ENCODE measurements around the gene PPP1R9B.
A peak's percentile ranks its signal among the peaks of the same experiment; 100 is the strongest.

PPP1R9B gene

GRCh38 chr17:50192144-50192617 is 41.7 kb upstream of the PPP1R9B start:
- peak overlapping the region; percentile 44 for H3K9ac ChIP-seq (ENCODE audit: low read depth, low read length)
- H3K4me2 ChIP-seq (ENCODE audit: low read length) = peak overlapping the region; percentile 18
- no peaks in the 10 kb centered on the region for H3K27me3 ChIP-seq (ENCODE audit: control insufficient read depth, insufficient read depth, low read length)
- peaks cover 97% of the 10 kb centered on the region for H3K36me3 ChIP-seq (ENCODE audit: insufficient read depth, low read length)
- H3K4me3 ChIP-seq (ENCODE audit: low read length) = no peak overlapping the region
- no peaks in the 10 kb centered on the region for H3K9me3 ChIP-seq (replicated peaks; ENCODE audit: low read length)
- peaks cover 81% of the 10 kb centered on the region for H3K4me1 ChIP-seq (ENCODE audit: control insufficient read depth, insufficient read depth, low read length)

GRCh38 chr17:50191359-50192143 is 41.1 kb upstream of the PPP1R9B start:
- peaks cover 81% of the 10 kb centered on the region for H3K4me1 ChIP-seq (ENCODE audit: control insufficient read depth, insufficient read depth, low read length)
- peaks cover 98% of the 10 kb centered on the region for H3K36me3 ChIP-seq (ENCODE audit: insufficient read depth, low read length)
- H3K9ac ChIP-seq (ENCODE audit: low read depth, low read length) = no peak overlapping the region
- H3K9me3 ChIP-seq (replicated peaks; ENCODE audit: low read length) = no peaks in the 10 kb centered on the region
- H3K4me3 ChIP-seq (ENCODE audit: low read length) = no peak overlapping the region
- no peaks in the 10 kb centered on the region for H3K27me3 ChIP-seq (ENCODE audit: control insufficient read depth, insufficient read depth, low read length)
- no peak overlapping the region for H3K4me2 ChIP-seq (ENCODE audit: low read length)

- Histone ChIP-seq H3K9me3 (replicated peaks; ENCODE audit: low read length) (no peaks in the 10 kb centered on the region), H3K9ac (ENCODE audit: low read depth, low read length) (peak overlapping the region; percentile 16), H3K36me3 (ENCODE audit: insufficient read depth, low read length) (peaks cover 98% of the 10 kb centered on the region), H3K4me3 (ENCODE audit: low read length) (no peak overlapping the region), H3K27me3 (ENCODE audit: control insufficient read depth, insufficient read depth, low read length) (no peaks in the 10 kb centered on the region), H3K4me2 (ENCODE audit: low read length) (peak overlapping the region; percentile 8), H3K4me1 (ENCODE audit: control insufficient read depth, insufficient read depth, low read length) (peaks cover 81% of the 10 kb centered on the region)
Measured at GRCh38 chr17:50190603-50191358, 40.3 kb upstream of the PPP1R9B start.

GRCh38 chr17:50190293-50190602 is 39.8 kb upstream of the PPP1R9B start:
- Histone ChIP-seq H3K36me3 (ENCODE audit: insufficient read depth, low read length) (peaks cover 98% of the 10 kb centered on the region), H3K4me3 (ENCODE audit: low read length) (no peak overlapping the region), H3K4me2 (ENCODE audit: low read length) (peak overlapping the region; percentile 8), H3K27me3 (ENCODE audit: control insufficient read depth, insufficient read depth, low read length) (no peaks in the 10 kb centered on the region), H3K9ac (ENCODE audit: low read depth, low read length) (peak overlapping the region; percentile 16), H3K4me1 (ENCODE audit: control insufficient read depth, insufficient read depth, low read length) (peaks cover 80% of the 10 kb centered on the region), H3K9me3 (replicated peaks; ENCODE audit: low read length) (no peaks in the 10 kb centered on the region)

- Histone ChIP-seq H3K27me3 (ENCODE audit: control insufficient read depth, insufficient read depth, low read length) (no peaks in the 10 kb centered on the region), H3K4me3 (ENCODE audit: low read length) (no peak overlapping the region), H3K9ac (ENCODE audit: low read depth, low read length) (no peak overlapping the region), H3K9me3 (replicated peaks; ENCODE audit: low read length) (no peaks in the 10 kb centered on the region), H3K4me2 (ENCODE audit: low read length) (no peak overlapping the region), H3K4me1 (ENCODE audit: control insufficient read depth, insufficient read depth, low read length) (peaks cover 78% of the 10 kb centered on the region), H3K36me3 (ENCODE audit: insufficient read depth, low read length) (peaks cover 98% of the 10 kb centered on the region)
Measured at GRCh38 chr17:50189550-50190292, 39.2 kb upstream of the PPP1R9B start.

GRCh38 chr17:50188921-50189549 is 38.6 kb upstream of the PPP1R9B start:
- Histone ChIP-seq H3K36me3 (ENCODE audit: insufficient read depth, low read length) (peaks cover 98% of the 10 kb centered on the region), H3K4me3 (ENCODE audit: low read length) (no peak overlapping the region), H3K9me3 (replicated peaks; ENCODE audit: low read length) (no peaks in the 10 kb centered on the region), H3K4me1 (ENCODE audit: control insufficient read depth, insufficient read depth, low read length) (peaks cover 76% of the 10 kb centered on the region), H3K4me2 (ENCODE audit: low read length) (no peak overlapping the region), H3K9ac (ENCODE audit: low read depth, low read length) (peak overlapping the region; percentile 12), H3K27me3 (ENCODE audit: control insufficient read depth, insufficient read depth, low read length) (no peaks in the 10 kb centered on the region)

GRCh38 chr17:50188531-50188920 is 38.0 kb upstream of the PPP1R9B start:
- no peaks in the 10 kb centered on the region for H3K27me3 ChIP-seq (ENCODE audit: control insufficient read depth, insufficient read depth, low read length)
- no peak overlapping the region for H3K4me2 ChIP-seq (ENCODE audit: low read length)
- H3K9ac ChIP-seq (ENCODE audit: low read depth, low read length) = no peak overlapping the region
- H3K4me3 ChIP-seq (ENCODE audit: low read length) = no peak overlapping the region
- peaks cover 98% of the 10 kb centered on the region for H3K36me3 ChIP-seq (ENCODE audit: insufficient read depth, low read length)
- no peaks in the 10 kb centered on the region for H3K9me3 ChIP-seq (replicated peaks; ENCODE audit: low read length)
- H3K4me1 ChIP-seq (ENCODE audit: control insufficient read depth, insufficient read depth, low read length) = peaks cover 72% of the 10 kb centered on the region

GRCh38 chr17:50187751-50188530 is 37.5 kb upstream of the PPP1R9B start:
- no peak overlapping the region for H3K4me3 ChIP-seq (ENCODE audit: low read length)
- H3K9ac ChIP-seq (ENCODE audit: low read depth, low read length) = no peak overlapping the region
- no peak overlapping the region for H3K4me2 ChIP-seq (ENCODE audit: low read length)
- H3K36me3 ChIP-seq (ENCODE audit: insufficient read depth, low read length) = peaks cover 99% of the 10 kb centered on the region
- peaks cover 71% of the 10 kb centered on the region for H3K4me1 ChIP-seq (ENCODE audit: control insufficient read depth, insufficient read depth, low read length)
- H3K27me3 ChIP-seq (ENCODE audit: control insufficient read depth, insufficient read depth, low read length) = no peaks in the 10 kb centered on the region
- H3K9me3 ChIP-seq (replicated peaks; ENCODE audit: low read length) = no peaks in the 10 kb centered on the region

GRCh38 chr17:50187394-50187725 is 36.9 kb upstream of the PPP1R9B start:
- H3K9me3 ChIP-seq (replicated peaks; ENCODE audit: low read length) = no peaks in the 10 kb centered on the region
- H3K9ac ChIP-seq (ENCODE audit: low read depth, low read length) = no peak overlapping the region
- no peak overlapping the region for H3K4me2 ChIP-seq (ENCODE audit: low read length)
- peaks cover 67% of the 10 kb centered on the region for H3K4me1 ChIP-seq (ENCODE audit: control insufficient read depth, insufficient read depth, low read length)
- H3K4me3 ChIP-seq (ENCODE audit: low read length) = no peak overlapping the region
- H3K27me3 ChIP-seq (ENCODE audit: control insufficient read depth, insufficient read depth, low read length) = no peaks in the 10 kb centered on the region
- H3K36me3 ChIP-seq (ENCODE audit: insufficient read depth, low read length) = peaks cover 98% of the 10 kb centered on the region

- Histone ChIP-seq H3K36me3 (ENCODE audit: insufficient read depth, low read length) (peaks cover 95% of the 10 kb centered on the region), H3K4me2 (ENCODE audit: low read length) (no peak overlapping the region), H3K4me1 (ENCODE audit: control insufficient read depth, insufficient read depth, low read length) (peaks cover 66% of the 10 kb centered on the region)
Measured at GRCh38 chr17:50186661-50187393, 36.4 kb upstream of the PPP1R9B start.

More at GRCh38 chr17:50186661-50187393, 36.4 kb upstream of the PPP1R9B start:
- Histone ChIP-seq H3K9ac (ENCODE audit: low read depth, low read length) (no peak overlapping the region), H3K27me3 (ENCODE audit: control insufficient read depth, insufficient read depth, low read length) (no peaks in the 10 kb centered on the region), H3K9me3 (replicated peaks; ENCODE audit: low read length) (no peaks in the 10 kb centered on the region), H3K4me3 (ENCODE audit: low read length) (no peak overlapping the region)
